SU-DHL-6 (cell line): ENCODE data around the gene KIF13A.
"Not testable (repeated sequence)": the region's sequence is repeated elsewhere in the genome, so short reads cannot be mapped to it uniquely, and the experiment has no call there.

Experiments
- H2AFZ ChIP-seq: fragments of 200-600 bp; sonication (generic); 2 replicates; pipeline ENCODE4 v1.6.1; 2014; ENCODE audit warnings: low read depth, mild to moderate bottlenecking, moderate library complexity, mixed read lengths, antibody characterized with exemption, low read length; ENCODE audit not compliant: severe bottlenecking
- H3F3A ChIP-seq: fragments of 200-600 bp; shearing (Covaris generic); 2 replicates; pipeline ENCODE4 v1.6.0; 2016; ENCODE audit warnings: antibody characterized with exemption, mild to moderate bottlenecking; ENCODE audit not compliant: insufficient read depth
- H3K27ac ChIP-seq: fragments of 200-600 bp; sonication (generic); 2 replicates; pipeline ENCODE4 v1.5.1; 2016; ENCODE audit warnings: low read depth, mild to moderate bottlenecking, low read length, moderate library complexity, mixed read lengths
- H3K27me3 ChIP-seq: fragments of 200-600 bp; sonication (generic), shearing (Covaris generic); 2 replicates; pipeline ENCODE4 v1.6.0; 2014; ENCODE audit warnings: mild to moderate bottlenecking, low read length
- H3K36me3 ChIP-seq: fragments of 200-600 bp; sonication (generic); 2 replicates; pipeline ENCODE4 v1.6.1; 2014; ENCODE audit warnings: mild to moderate bottlenecking, low read length, mixed read lengths
- H3K4me2 ChIP-seq: fragments of 300-600, 200-600 bp; shearing (Covaris generic), sonication (generic); 2 replicates; pipeline ENCODE4 v1.6.0; 2014; ENCODE audit warnings: low read length, low read depth, mild to moderate bottlenecking; ENCODE audit not compliant: poor library complexity, severe bottlenecking
- H3K4me3 ChIP-seq: fragments of 200-600 bp; sonication (generic); 2 replicates; pipeline ENCODE4 v1.5.1; 2014; ENCODE audit warnings: antibody characterized with exemption, low read length, mild to moderate bottlenecking, mixed read lengths; ENCODE audit not compliant: insufficient read depth, poor library complexity, severe bottlenecking
- H3K79me2 ChIP-seq: fragments of 200-600 bp; sonication (generic); 2 replicates; pipeline ENCODE4 v1.6.1; 2014; ENCODE audit warnings: mild to moderate bottlenecking, low read length, moderate library complexity; ENCODE audit not compliant: insufficient read depth
- H3K9ac ChIP-seq: fragments of 200-600 bp; sonication (generic); 2 replicates; pipeline ENCODE4 v1.7.0; 2014; ENCODE audit warnings: mild to moderate bottlenecking, low read length
- H3K9me2 ChIP-seq: fragments of 200-600 bp; sonication (generic); replicated peaks from 2 replicates; pipeline ENCODE4 v1.6.1; 2014; ENCODE audit warnings: low read length; ENCODE audit not compliant: insufficient read depth
- H3K9me3 ChIP-seq: fragments of 200-600 bp; sonication (generic); 2 replicates; pipeline ENCODE4 v1.6.1; 2014; ENCODE audit warnings: low read length, mixed read lengths; ENCODE audit not compliant: insufficient read depth
- H4K20me1 ChIP-seq: fragments of 200-600 bp; sonication (generic); 2 replicates; pipeline ENCODE4 v1.6.1; 2014; ENCODE audit warnings: low read depth, mild to moderate bottlenecking, antibody characterized with exemption, low read length, moderate library complexity, mixed read lengths
- EZH2phosphoT487 ChIP-seq: fragments of 200-600 bp; sonication (generic), shearing (Covaris generic); conservative IDR thresholded peaks from 2 replicates; pipeline ENCODE4 v1.6.1; 2018; ENCODE audit warnings: mild to moderate bottlenecking, antibody characterized with exemption, low read length, moderate library complexity, mixed read lengths
- TF ChIP-seq, protein P1 (sequence below): fragments of 200-600 bp; sonication (generic); IDR thresholded peaks from one replicate; pipeline ENCODE4 v1.5.1; 2017; ENCODE audit warnings: antibody characterized with exemption, mild to moderate bottlenecking, low read length, moderate library complexity; ENCODE audit not compliant: insufficient read depth, poor library complexity, severe bottlenecking

The KIF13A gene

DNA sequence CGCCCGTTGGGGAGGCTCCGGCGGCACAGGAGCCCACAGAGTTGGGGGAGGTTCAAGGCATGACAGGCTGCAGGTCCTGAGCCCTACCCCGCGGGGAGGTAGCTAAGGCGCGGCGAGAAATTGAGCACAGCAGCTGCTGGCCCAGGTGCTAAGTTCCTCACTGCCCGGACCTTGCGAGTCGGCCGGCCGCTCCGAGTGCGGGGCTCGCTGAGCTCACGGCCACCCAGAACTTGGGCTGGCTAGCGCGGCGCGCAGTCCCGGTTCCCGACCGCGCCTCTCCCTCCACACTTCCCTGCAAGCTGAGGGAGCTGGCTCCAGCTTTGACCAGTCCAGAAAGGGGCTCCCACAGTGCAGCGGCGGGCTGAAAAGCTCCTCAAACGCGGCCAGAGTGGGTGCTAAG, 23.9 kb upstream of the KIF13A start:
- Histone ChIP-seq H2AFZ (no peak overlapping the region), H3K36me3 (no peaks in the 10 kb centered on the region), H3K27me3 (no peaks in the 10 kb centered on the region), H3F3A (no peaks in the 10 kb centered on the region), H3K27ac (no peak overlapping the region), H3K9me2 (no peaks in the 10 kb centered on the region), H3K9ac (no peak overlapping the region), H3K79me2 (no peaks in the 10 kb centered on the region), H3K9me3 (0 out of 2 replicates have a peak, but pooled peaks cover 4% of the 10 kb centered on the region), H3K4me3 (no peak overlapping the region), H4K20me1 (no peaks in the 10 kb centered on the region), H3K4me2 (no peak overlapping the region)
- no peak for TF ChIP-seq EZH2phosphoT487
- TF ChIP-seq, protein P1, sequence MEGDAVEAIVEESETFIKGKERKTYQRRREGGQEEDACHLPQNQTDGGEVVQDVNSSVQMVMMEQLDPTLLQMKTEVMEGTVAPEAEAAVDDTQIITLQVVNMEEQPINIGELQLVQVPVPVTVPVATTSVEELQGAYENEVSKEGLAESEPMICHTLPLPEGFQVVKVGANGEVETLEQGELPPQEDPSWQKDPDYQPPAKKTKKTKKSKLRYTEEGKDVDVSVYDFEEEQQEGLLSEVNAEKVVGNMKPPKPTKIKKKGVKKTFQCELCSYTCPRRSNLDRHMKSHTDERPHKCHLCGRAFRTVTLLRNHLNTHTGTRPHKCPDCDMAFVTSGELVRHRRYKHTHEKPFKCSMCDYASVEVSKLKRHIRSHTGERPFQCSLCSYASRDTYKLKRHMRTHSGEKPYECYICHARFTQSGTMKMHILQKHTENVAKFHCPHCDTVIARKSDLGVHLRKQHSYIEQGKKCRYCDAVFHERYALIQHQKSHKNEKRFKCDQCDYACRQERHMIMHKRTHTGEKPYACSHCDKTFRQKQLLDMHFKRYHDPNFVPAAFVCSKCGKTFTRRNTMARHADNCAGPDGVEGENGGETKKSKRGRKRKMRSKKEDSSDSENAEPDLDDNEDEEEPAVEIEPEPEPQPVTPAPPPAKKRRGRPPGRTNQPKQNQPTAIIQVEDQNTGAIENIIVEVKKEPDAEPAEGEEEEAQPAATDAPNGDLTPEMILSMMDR = no peak

DNA sequence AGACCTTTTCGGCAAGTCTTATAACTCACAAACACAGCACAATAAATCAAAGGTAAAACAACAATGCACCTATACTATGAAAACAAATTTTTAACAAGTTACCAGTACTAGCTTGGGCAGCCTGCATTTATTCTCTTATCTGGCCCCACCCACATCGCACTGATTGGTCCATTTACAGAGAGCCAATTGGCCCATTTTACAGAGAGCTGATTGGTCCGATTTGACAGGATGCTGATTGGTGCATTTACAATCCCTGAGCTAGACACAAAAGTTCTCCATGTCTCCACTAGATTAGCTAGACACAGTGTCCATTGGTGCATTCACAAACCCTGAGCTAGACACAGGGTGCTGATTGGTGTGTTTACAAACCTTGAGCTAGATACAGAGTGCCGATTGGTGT, 23.1 kb upstream of the KIF13A start:
- not testable (repeated sequence) for H3K36me3 ChIP-seq, H3F3A ChIP-seq, H3K9me2 ChIP-seq, H3K27ac ChIP-seq, H2AFZ ChIP-seq, H3K4me3 ChIP-seq, H3K9ac ChIP-seq, H3K4me2 ChIP-seq, H3K9me3 ChIP-seq, H3K27me3 ChIP-seq, H3K79me2 ChIP-seq, H4K20me1 ChIP-seq

DNA sequence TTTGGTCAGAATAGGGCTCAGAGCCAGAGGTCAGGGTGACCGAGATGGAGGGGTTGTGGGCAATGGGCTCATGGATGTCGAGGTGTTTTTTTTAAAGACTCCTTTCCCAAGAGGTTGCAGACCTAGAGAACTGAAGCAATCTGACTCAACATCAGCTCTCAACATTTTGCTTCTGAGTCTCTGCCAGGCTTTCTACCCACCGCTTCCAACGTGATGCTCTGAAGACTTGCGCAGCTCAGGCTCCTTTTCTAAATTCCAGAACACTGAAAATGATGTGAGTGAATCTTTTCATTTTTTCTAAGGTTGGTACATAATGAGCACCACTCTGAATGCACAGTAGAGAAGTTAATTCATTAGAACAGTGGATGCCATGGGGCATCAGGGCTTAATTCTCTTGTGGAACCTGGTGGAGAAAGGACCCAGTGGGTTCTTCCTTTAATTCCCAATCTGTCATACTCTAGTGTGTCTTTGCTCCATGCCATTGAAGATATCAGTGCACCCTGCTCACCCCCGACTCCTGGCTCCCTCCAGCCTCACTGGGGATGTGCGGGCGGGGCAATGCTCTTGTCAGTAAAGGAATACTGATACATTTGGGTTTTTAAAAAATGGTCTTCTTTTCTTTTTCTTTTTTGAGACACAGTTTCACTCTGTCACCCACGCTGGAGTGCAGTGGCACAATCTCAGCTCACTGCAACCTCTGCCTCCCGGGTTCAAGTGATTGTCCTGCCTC, 17.0 kb upstream of the KIF13A start:
- Histone ChIP-seq H2AFZ (no peak overlapping the region), H3K4me2 (no peak overlapping the region)
- TF ChIP-seq, protein P1 = no peak
- TF ChIP-seq EZH2phosphoT487 = no peak

DNA sequence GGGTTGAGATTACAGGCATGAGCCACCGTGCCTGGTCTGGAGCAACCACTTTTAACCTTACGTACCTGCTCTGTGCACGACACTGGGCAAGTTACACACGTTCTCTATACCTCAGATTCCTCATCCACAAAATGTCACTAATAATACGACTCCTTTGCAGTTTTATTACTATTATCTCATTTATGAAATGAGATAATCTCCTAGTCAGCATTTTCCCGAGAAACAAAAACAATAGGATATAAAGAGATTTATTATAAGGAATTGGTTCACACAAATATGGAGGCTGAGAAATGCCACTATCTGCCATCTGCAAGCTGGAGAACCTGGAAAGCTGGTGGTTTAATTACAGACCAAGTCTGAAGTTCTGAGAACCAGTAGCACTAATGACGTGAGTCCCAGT, 12.0 kb upstream of the KIF13A start:
- H3F3A ChIP-seq = no peaks in the 10 kb centered on the region
- H3K27me3 ChIP-seq = no peaks in the 10 kb centered on the region
- no peak overlapping the region for H2AFZ ChIP-seq
- H3K36me3 ChIP-seq = no peaks in the 10 kb centered on the region
- H4K20me1 ChIP-seq = no peaks in the 10 kb centered on the region
- TF ChIP-seq EZH2phosphoT487 = no peak
- TF ChIP-seq, protein P1 = no peak
- H3K79me2 ChIP-seq = no peaks in the 10 kb centered on the region
- H3K27ac ChIP-seq = no peak overlapping the region
- H3K9ac ChIP-seq = no peak overlapping the region
- H3K4me2 ChIP-seq = no peak overlapping the region
- no peaks in the 10 kb centered on the region for H3K9me2 ChIP-seq
- no peak overlapping the region for H3K4me3 ChIP-seq
- no peaks in the 10 kb centered on the region for H3K9me3 ChIP-seq

More for the DNA sequence above, 17.0 kb upstream of the KIF13A start:
- no peaks in the 10 kb centered on the region for H4K20me1 ChIP-seq
- H3K27ac ChIP-seq = no peak overlapping the region
- H3F3A ChIP-seq = no peaks in the 10 kb centered on the region
- H3K9me3 ChIP-seq = no peaks in the 10 kb centered on the region
- no peak overlapping the region for H3K4me3 ChIP-seq
- H3K36me3 ChIP-seq = no peaks in the 10 kb centered on the region
- no peaks in the 10 kb centered on the region for H3K79me2 ChIP-seq
- no peaks in the 10 kb centered on the region for H3K9me2 ChIP-seq
- no peak overlapping the region for H3K9ac ChIP-seq
- no peaks in the 10 kb centered on the region for H3K27me3 ChIP-seq
